CD4-positive, alpha-beta T cell treated with Interleukin-15 for 1 hour (primary cell): ENCODE measurements around the gene ZP1.

ENCODE experiments used
- DNase-seq: peaks from one replicate; pipeline ENCODE4 v3.0.0-alpha.2; 2020

The ZP1 gene

DNA sequence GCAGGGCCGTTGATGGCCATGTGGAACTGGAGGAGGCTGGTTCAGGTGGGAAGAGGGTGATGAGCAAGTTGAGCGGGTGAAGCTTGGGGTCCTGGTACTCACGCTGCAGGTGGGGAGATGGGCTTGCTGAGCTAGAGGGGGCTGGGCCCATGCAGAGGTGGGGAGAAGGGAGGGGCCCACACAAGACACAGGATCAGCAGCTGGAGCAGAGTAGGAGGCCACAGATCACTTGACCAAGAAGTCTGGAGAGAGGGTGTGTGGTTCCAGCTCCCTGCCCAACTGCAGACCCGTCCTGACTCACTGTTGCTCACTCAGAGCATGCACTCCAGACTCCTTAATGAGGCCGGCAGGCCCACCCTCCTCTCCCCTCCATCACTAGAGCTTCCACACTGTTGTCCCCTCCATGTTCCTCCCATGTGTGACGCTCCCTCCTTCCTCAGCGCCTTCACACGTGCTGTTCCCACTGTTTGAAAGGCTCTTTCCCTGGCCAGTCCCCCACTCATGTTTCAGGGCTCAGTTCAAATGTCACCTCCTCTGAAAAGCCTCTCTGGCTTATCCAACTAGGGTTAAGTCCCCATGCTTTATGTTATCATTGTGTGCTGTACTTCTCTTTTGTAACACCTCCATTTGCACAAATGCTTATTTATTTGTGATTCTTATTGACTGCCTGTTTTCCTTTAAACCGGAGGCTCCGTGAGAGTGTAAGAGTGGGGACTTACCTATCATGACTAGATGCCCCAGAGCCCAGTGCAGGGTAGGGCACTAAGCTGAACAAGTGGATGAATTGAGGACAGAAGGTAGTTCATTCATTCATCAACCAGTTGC lies 23.1 kb upstream of the ZP1 start:
- no peak for DNase-seq

GRCh38 chr11:60844870-60845221 lies 22.5 kb upstream of the ZP1 start:
- no peak for DNase-seq

DNA sequence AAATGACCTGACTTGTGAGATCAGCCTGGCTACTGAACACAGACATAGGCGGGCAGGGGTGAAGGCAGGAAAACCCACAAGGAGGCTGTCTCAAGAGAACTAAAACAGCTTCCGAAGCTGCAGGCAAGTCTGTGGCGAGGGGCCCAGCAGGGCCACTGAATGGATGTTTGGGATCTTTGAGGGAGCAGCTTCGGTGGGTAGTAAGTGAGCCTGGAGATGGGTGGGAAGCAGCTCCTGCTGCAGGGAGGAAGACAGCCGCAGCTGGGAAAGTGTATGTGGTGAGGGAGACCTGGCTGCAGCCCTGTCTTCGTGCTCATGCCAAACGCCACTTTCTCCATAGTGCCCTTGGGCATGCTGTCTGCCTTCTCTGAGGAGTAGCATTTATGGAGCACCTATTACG lies 22.0 kb upstream of the ZP1 start:
- no peak for DNase-seq

GRCh38 chr11:60847281-60847680 lies 20.1 kb upstream of the ZP1 start:
- no peak for DNase-seq

- no peak for DNase-seq
Observed at GRCh38 chr11:60847896-60848295, 19.4 kb upstream of the ZP1 start.

DNA sequence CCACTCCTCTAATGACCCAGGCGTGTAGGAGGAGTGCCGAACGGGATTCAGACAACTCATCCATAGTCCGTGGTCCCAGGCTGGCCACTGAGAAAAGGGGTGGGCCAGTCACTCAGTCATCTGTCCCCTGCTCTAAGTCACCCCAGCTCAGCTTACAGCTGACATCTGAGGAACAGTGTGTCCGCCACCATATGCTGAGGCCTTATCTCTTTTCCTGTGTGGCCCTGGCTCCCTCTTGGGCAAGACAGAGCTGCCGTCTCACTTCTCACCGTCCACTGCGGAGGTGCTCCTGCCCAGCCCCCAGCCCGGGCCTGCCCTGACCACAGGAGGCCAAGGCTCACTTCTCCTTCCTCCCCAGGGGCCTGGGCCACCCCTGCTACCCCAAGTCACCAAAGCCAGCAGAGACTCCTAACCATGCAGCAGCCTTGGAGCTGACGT lies 18.6 kb upstream of the ZP1 start:
- DNase-seq, result no peak

DNA sequence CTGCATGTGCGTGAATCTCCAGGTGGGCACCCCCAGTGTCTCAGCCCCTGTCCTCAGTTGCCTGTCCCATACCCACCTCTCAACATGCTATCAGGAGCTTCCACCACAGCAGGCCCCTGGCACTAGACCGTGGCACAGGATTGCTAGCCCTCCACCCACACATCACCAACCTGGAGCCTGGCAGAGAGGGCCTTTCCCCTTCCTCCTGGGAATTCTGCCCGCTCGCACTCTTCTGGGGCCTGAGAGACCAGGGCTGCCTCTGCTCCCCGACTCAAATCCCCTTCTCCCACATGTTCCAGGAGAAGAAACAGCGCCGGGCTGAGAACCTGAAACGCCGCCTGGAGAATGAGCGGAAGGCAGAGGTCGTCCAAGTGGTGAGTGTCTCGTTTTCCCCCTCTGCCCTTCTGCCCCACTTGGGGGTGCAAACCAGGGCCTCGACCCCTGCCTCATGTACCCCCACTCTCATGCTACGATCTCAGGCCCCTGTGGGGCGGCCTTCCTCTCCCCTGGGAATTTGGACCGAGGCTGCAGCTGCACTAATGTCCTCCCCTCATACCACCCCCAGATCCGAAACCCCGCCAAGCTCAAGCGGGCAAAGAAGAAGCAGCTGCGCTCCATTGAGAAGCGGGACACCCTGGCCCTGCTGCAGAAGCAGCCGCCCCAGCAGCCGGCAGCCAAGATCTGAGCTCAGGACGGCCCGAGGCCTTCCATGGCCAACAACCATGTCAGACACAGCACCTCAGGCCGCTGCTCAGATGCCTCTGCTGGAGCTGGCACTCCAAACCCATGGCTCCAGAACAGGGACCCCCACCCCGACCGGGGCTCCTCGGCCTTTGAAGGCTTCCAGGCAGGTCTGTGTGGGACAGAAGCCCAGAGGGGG lies 17.5 kb upstream of the ZP1 start:
- no peak for DNase-seq

- DNase-seq, result no peak
Observed at GRCh38 chr11:60851327-60852104, 15.8 kb upstream of the ZP1 start.

- no peak for DNase-seq
Observed at GRCh38 chr11:60852117-60852981, 15.0 kb upstream of the ZP1 start.

- DNase-seq, result no peak
Observed at GRCh38 chr11:60852982-60853950, 14.1 kb upstream of the ZP1 start.

DNA sequence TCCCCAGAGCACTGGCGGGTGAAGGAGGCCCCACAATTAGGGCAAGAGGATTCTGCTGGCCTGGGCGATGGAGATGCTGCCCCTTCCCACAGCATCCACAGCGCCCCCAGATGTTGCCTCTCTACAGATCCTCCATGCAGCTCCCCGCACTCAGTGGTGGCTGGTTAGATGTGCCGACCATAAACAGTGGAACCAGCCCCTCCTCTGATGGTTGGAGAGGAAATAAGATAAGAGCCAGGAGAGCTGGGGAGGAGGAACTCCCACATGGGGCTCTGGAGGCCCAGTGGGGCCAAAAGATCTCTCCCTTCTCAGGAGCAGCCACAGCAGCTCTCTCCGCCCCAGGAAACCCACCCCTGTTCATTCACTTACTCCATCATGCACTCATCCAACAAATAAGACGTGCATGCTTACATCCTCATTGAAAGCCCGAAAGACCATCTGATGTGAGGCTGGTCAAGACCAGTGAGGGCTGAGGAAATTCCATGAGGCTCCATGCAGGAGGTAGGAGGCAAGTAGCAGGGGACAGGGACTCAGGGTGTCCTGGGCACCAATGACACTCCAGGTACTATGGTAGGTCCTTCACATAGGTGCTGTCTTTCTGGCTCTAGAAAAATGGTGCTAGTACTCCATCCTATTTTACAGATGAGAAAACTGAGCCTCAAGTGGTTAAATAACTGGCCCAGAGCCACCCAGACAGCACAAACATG lies 13.0 kb upstream of the ZP1 start:
- no peak for DNase-seq

- no peak for DNase-seq
Observed at GRCh38 chr11:60854847-60855725, 12.3 kb upstream of the ZP1 start.

DNA sequence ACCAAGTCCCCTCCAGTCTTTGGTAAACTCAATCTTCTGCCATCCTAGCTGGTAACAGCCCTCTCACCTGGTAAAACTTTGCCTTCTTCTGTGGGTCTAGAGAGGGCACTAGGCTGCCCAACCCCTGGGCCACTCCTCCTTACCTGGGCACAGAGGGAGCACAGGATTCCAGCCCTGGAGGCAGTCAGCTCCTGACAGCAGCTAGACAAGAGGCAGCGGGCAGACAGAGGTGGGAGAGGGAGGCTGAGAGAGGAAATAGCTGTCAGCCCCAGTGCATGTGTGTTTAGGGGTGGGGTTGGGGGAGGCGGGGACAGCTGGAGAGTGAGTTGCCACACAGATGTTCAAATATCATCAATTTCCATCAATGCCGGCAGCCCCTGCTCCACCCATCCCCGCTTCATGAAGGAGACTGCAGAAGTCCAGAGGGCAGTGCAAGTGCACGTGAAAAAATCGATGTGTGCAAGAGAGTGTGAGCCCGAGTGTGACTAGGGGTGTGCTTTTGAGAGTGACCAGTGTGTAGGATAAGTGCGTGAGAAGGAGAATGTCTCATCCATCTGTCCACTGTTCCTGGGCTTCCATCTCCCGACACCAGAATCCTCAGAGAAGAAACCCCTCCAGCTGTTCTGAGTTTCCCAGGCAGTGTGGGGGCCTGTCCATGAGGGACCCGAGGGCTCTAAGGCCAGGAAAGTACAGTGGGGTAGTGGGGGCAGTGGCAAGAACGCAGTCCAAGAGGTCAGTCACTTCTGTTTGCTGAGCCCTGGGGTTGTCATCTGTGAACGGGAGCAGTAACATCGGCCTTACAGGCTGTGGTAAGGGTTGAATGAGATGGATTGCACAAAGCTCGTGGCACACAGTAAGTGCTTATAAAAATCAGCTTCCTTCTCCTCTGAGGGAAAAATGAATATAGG lies 11.4 kb upstream of the ZP1 start, which contains the start of gene PTGDR2:
PTGDR2 (minus strand) TSS at position 225 of the 908 bp plus-strand sequence. CDS start 2,228 bp downstream, outside the sequence.
- no peak for DNase-seq

- no peak for DNase-seq
Observed at GRCh38 chr11:60857378-60858232, 9.7 kb upstream of the ZP1 start.

GRCh38 chr11:60858236-60858635 lies 9.1 kb upstream of the ZP1 start:
- DNase-seq, result no peak

GRCh38 chr11:60858731-60859464 lies 8.4 kb upstream of the ZP1 start:
- DNase-seq, result no peak
